Measurements from ENCODE around the gene PLAC8L1.
"Not testable (repeated sequence)": the region's sequence is repeated elsewhere in the genome, so short reads cannot be mapped to it uniquely, and the experiment has no call there.

Gene PLAC8L1, protein sequence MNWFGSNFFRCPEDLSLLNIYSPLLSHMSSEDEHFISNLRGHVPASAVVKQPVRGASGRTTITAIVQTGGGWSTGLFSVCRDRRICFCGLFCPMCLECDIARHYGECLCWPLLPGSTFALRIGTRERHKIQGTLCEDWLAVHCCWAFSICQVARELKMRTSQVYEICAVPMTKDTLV

DNA sequence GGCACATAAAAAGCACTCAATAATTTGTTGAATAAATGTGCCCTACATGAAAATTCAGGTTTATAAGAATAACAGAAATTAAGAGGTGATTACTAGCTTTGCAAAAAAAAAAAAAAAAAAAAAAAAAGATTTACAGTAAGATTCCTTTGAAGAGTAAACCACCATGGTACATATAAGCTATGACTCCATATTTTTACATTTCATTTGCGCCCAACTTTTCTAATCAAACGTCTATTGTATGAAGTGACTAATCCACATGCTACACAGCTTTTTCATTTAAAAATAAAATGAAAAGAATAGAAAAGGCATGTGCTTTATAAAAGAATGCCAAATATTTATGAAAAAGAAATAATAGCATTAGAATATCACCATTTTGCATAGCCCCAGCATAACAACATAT, at the start of gene PLAC8L1:
Gene PLAC8L1, minus strand, starts transcription at position 101 of the 400 bp plus-strand sequence. CDS start 1,266 bp downstream, outside the sequence.
- no peak for DNase-seq

- no peak for DNase-seq
Measured at GRCh38 chr5:146151970-146152369, 46.6 kb upstream of the PLAC8L1 start.

DNA sequence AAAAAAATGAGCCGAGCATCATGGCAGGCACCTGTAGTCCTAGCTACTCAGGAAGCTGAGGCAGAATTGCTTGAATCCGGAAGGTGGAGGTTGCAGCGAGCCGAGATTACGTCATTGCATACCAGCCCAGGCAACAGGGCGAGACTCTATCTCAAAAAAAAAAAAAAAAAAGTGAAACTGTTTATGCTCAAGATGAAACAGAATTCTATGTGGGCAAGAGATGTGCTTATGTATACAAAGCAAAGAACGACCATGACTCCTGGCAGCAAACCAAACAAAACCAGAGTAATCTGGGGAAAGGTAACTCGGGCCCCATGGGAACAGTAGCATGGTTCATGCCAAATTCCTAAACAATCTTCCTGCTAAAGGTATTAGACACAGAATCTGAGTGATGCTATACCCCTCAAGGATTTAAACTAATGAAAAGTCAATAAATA, 32.6 kb upstream of the PLAC8L1 start:
- no peak for DNase-seq

- no peak for DNase-seq
Measured at GRCh38 chr5:146130440-146131045, 25.2 kb upstream of the PLAC8L1 start.

- no peak for DNase-seq
Measured at GRCh38 chr5:146126068-146126467, 20.7 kb upstream of the PLAC8L1 start.

GRCh38 chr5:146124580-146124979, 19.2 kb upstream of the PLAC8L1 start:
- DNase-seq: no peak

DNA sequence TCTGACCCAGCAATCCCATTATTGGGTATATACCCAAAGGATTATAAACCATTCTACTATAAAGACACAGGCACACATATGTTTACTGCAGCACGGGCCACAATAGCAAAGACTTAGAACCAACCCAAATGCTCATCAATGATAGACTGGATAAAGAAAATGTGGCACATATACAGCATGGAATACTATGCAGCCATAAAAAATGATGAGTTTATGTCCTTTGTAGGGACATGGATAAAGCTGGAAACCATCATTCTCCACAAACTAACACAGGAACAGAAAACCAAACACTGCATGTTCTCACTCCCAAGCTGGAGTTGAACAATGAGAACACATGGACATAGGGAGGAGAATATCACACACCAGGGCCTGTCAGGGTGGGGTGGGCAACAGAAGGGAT, 16.1 kb upstream of the PLAC8L1 start:
- not testable (repeated sequence) for DNase-seq

GRCh38 chr5:146118322-146118721, 12.9 kb upstream of the PLAC8L1 start:
- DNase-seq: no peak

DNA sequence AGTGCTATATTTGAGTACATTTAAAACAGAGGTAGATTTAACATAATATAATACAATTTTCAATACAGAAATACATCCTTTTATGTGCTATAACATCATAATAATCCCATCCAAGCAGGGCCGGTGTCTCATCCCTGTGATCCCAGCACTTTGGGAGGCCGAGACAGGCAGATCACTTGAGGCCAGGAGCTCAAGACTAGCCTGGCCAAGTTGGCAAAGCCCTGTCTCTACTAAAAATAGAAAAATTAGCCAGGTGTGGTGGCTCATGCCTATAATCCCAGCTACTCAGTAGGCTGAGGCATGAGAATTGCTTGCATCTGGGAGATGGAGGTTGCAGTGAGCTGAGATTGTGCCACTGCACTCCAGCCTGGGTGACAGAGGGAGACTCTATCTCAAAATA, 11.8 kb upstream of the PLAC8L1 start:
- not testable (repeated sequence) for DNase-seq

GRCh38 chr5:146116361-146116760, 11.0 kb upstream of the PLAC8L1 start:
- DNase-seq: no peak

GRCh38 chr5:146112476-146112875, 7.1 kb upstream of the PLAC8L1 start:
- no peak for DNase-seq

DNA sequence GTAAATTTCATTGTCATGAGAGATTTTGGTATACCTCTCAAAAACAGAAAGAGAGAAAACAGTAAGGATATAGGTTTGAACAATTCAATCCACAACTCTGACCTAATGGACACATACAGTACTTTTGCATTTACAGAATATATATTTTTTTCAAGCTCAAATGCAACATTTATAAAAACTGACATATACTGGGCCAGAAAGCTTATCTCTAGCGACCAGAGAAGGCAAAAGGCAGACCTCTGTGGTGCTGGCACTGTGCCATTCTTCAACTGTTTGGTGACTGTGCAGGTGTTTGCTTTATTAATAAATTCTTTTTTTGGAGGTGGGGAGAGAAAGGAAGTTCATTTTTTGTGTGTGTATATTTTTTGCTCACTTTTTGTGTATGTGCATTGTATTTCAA, 6.0 kb upstream of the PLAC8L1 start:
- DNase-seq: no peak

DNA sequence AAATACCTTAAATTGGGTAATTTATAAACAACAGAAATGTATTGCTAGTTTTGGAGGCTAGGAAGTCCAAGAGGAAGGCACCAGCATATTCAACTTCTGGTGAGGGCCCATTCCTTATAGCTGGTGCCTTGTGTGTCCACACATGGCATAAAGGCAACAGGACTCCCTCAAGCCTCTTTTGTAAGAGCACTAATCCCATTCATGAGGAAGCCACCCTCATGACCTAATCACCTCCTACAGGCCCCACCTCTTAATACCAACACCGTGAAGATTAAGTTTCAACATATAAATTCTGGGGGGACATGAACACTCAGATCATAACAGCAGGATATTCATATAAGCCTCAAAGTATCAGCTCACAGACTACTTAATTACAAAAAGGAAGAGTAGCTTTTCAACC, 4.0 kb upstream of the PLAC8L1 start:
- no peak for DNase-seq

DNA sequence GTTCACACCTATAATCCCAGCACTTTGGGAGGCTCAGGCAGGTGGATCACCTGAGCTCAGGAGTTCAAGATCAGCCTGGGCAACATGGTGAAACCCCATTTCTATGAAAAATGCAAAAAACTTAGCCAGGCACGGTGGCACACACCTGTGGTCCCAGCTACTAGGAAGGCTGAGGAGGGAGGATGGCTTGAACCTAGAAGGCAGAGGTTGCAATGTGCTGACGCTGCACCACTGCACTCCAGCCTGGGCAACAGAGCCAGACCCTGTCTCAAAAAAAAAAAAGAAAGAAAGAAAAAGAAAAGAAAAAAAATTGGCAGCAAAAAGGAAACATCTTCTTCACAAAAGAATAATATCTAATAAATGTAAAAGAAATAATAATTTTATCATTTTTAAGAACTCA, 3.5 kb upstream of the PLAC8L1 start:
- DNase-seq: not testable (repeated sequence)

- no peak for DNase-seq
Measured at GRCh38 chr5:146107901-146108300, 2.5 kb upstream of the PLAC8L1 start.

GRCh38 chr5:146103594-146103993, 1.8 kb downstream of the PLAC8L1 start:
- DNase-seq: no peak

GRCh38 chr5:146101646-146102045, 3.7 kb downstream of the PLAC8L1 start:
- no peak for DNase-seq

DNA sequence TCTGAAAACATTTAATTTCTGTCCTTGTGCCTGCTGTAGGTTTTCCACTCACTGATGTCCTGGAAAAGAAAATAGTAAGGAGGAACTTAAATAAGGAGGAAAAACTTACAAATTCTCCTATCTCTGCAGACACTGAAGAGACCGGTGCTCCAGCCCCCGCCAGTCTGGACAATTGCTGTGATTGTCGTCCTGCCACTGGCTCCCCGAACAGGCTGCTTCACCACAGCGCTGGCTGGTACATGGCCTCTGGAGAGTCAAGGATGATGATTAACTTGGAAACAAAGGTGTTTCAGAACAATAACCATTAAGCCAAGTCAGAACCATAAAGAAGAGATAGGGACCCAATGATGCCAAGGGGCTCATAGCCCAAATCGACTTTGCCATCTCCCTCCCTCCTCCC, 7.3 kb downstream of the PLAC8L1 start:
- DNase-seq: no peak

DNA sequence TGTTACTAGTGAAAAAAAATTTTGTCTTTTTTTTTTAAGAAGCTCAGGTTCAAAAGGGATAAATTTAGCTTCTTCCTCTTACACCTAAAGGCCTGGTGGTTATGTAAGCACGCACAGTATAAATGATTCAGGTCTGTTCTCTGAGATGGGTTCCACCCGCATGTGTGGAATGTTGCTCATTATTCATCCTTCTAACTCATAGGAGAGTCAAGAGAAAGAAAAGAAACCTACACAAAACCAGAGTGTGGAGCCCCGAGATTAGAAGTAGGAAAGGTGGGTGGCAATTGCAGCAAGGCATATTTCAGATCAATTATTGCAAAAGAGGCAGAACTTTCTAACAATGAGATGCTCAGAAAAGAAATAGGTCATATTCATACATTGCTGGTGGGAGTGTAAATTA, 13.5 kb downstream of the PLAC8L1 start:
- no peak for DNase-seq

DNA sequence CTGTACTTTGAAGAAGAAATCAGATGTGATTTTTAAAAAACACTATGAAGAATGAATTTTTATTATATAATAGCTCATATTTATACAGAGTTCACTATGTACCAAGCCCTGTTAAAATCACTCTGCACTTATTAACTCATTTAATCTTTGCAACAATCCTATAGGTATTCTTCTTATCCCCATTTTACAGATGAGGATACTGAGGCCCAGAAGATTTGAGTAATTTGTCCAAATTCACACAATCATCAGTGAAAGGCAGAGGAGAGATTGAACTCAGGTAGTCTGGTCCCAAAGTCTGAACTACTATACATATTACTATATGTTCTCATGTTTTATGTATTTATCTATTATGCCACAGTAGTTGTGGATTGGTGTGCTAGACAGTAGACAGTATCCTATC, 16.1 kb downstream of the PLAC8L1 start:
- DNase-seq: no peak

- no peak for DNase-seq
Measured at GRCh38 chr5:146088098-146088497, 17.3 kb downstream of the PLAC8L1 start.

- no peak for DNase-seq
Measured at GRCh38 chr5:146084376-146084775, 21.0 kb downstream of the PLAC8L1 start.

- DNase-seq: no peak
Measured at GRCh38 chr5:146082798-146083197, 22.6 kb downstream of the PLAC8L1 start.

DNA sequence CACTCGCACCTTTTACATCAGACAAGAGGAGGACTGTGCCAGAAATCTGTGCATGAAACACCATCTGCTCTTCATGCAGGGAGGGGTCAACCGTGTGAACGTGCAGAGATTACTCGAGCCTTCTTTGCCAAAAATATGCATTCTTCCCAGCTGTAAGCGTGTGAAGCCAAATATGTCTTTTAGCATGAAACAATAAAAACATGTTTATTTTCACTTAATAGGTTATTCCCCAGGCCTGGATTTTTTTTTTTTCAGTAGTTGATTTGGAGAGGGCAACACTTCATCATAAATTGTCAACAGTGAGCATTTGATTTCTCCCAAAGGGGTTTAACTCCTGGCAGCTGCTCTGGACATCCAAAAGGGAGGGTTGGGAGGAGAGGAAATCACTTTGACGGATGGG, 23.8 kb downstream of the PLAC8L1 start:
- no peak for DNase-seq
